Activated T-cell treated with anti-CD3 and anti-CD28 coated beads, Interleukin-2, amount 50 U/mL, for 1 hour (primary cell): ENCODE data around the gene SH2B2.
"Not testable (repeated sequence)": the region's sequence is repeated elsewhere in the genome, so short reads cannot be mapped to it uniquely, and the experiment has no call there.

Experiments used
- DNase-seq: peaks from one replicate; pipeline ENCODE4 v3.0.0-alpha.2; 2020

Gene SH2B2

GRCh38 chr7:102306916-102307677 is 20.4 kb downstream of the SH2B2 start:
- DNase-seq, result no peak

DNA sequence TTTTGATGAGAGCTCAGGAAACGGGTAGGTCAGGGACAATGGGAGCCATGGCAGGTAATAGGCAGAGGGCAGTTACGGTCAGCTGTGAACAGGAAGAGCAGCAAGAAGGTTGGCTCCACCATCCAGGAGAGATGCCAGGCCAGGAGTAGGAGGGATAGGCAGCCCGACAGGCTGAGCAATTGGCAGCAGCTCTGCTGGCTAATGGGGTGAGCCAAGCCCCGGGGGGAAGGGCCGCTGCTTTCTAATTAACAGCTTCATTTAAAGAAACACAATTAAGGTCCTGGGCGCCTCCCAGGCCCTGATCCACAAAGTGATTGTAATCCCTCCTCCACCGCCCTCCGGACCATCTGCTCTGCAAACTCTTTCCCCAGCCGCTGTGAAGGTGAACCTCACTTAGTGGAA is 23.7 kb downstream of the SH2B2 start:
- no peak for DNase-seq

DNA sequence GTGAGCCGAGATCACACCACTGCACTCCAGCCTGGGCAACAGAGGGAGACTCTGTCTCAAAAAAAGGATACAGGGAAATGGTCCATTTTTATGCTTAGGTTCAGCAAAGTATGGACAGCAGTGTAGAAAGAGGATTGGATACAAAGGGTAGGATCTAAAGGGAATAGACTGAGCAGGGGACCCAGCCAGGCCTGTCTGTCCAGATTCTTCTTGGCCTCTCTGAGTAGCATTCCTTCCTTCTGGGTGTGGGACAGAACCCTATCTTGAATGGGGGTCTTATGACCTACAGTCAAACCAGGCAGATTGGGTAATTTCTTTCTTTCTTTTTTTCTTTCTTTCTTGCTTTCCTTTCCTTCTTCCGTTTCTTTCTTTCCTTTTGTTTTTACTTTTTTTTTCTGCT is 25.6 kb downstream of the SH2B2 start:
- no peak for DNase-seq

GRCh38 chr7:102313997-102314780 is 27.5 kb downstream of the SH2B2 start:
- DNase-seq, result no peak

DNA sequence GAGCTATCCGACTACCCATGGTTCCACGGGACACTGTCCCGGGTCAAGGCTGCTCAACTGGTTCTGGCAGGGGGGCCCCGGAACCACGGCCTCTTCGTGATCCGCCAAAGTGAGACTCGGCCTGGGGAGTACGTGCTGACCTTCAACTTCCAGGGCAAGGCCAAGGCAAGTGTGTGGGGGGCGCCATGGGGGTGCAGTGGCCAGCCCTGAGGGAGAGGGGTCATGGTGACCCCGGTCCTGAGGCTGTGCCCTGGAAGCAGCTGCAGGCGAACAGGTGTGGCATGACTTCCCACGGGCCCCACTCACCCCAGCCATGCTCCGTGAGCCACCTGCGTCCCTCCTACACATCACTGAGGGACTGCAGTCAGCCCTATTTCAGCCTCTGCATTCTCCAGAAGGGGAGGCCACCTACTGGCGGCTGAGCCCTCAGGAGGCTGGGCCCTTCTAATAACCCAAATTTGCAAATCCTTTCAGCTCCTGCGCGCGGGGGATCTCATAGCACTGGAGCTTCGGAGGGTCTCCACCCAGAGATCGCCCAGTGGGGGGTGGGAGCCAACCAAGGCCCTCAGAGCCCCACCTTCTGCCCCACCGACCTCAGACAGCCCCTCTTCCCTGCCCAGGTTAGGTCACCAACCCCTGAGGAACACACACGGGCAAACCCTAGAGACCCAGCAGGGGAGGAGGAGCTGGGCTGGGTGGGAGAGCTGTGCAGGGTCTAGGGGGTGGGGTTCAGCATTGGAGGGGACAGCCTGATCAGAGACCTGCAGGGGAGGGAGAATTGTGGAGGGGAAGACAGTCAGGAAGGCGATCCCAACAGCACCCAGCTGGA is 30.8 kb downstream of the SH2B2 start:
- DNase-seq, result no peak

GRCh38 chr7:102318482-102318971 is 31.9 kb downstream of the SH2B2 start:
- DNase-seq, result no peak

DNA sequence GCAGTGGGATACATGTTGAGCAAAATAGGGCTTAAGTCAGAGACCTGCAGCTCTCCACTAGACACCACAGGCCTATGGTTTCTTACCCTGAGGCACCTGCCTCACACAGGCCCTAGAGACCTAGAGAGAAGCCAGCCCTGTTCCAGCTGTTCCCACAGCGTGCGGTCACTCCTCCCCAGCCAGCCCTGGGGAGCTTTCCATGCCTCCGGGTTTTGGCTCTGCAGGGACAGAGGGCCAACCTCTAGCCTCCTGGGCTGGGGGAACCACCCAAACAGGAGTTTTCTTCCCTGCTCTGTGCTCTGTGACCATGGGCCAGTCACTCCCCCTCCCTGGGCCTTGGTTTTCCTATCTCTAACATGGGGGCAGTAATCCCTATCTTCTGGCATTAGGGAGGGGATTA is 33.0 kb downstream of the SH2B2 start:
- DNase-seq, result no peak

GRCh38 chr7:102320181-102320580 is 33.5 kb downstream of the SH2B2 start:
- no peak for DNase-seq

- no peak for DNase-seq
These were observed 34.1 kb downstream of the SH2B2 start for GRCh38 chr7:102320601-102321350.

- DNase-seq, result no peak
These were observed 34.9 kb downstream of the SH2B2 start for GRCh38 chr7:102321351-102322201.

GRCh38 chr7:102322202-102322715 is 35.6 kb downstream of the SH2B2 start:
- no peak for DNase-seq

DNA sequence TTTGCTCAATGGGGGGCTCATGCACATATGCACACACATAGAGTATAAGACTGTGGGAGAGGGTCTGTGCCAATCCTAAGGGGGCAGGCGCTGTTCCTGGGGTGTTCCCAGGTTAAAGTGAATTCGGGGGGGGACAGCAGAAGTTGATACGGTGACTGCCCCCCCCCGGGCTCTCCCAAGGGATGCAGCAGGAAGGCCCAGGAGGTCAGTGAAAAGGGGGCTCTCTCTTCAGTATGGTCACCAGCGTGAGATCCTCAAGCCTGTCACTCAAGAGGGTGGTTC is 37.2 kb downstream of the SH2B2 start:
- DNase-seq, result no peak

DNA sequence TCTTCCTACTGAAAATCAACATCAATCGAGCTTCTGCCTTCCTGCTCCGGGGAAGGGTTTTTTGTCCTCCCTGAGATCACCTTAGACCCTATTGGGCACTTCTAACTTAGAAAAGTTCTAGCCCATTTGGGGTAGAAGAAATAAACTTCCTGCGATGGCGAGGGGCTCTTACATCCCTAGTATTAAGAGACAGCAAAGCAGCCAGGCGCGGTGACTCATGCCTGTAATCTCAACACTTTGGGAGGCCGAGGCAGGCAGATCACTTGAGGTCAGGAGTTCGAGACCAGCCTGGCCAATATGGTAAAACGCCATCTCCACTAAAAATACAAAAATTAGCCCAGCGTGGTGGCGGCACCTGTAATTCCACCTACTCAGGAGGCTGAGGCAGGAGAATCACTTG is 38.4 kb downstream of the SH2B2 start:
- DNase-seq, result not testable (repeated sequence)

DNA sequence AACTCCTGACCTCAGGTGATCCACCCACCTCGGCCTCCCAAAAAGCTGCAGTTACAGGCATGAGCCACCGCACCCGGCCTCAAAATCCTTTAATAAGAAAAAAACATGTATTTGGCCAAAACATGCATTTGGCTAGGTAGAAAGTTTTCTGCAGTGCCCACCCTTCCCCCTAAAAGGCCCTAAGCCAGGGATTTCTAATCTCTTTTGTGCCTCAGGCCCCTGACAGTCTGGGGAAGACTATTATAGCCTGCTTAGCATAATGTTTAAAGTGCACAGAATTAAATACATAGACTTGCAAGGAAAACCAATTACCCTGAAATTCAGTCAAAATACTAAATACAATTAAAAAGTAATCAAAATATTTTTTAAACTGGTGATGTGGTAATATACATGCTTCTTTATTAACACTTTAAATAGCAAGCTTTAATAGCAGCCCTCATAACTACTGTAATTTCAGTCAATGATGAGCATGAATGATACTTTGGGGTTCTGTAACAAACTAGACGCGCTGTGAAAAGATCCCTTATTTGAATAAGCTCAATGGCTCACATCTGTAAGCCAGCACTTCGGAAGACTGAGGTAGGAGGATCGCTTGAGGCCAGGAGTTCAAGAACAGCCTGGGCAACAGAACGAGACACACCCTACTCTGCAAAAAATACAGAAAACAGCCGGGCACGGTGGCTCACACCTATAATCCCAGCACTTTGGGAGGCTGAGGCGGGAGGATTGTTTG is 39.7 kb downstream of the SH2B2 start:
- DNase-seq, result no peak

DNA sequence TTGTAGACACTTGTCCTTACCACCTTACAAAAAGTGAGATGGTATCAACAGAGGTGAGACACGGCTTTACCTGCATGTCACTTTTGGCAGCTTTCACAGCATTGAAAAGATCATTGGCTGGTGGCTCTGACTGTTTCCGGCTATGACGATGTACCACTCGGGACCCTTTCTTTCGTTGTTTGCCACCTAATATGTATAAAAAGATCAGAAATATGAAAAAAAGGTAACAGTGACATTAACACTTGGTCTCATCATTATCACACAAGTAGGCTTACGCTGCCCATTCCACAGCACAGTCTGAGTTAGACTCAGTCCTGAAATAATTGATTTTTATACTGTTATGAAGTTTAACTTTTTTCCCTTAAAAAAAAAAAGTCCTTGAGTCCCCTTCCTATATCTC is 40.5 kb downstream of the SH2B2 start:
- DNase-seq, result not testable (repeated sequence)

GRCh38 chr7:102328863-102329262 is 42.2 kb downstream of the SH2B2 start:
- not testable (repeated sequence) for DNase-seq

- DNase-seq, result not testable (repeated sequence)
These were observed 42.7 kb downstream of the SH2B2 start for GRCh38 chr7:102329366-102329765.

DNA sequence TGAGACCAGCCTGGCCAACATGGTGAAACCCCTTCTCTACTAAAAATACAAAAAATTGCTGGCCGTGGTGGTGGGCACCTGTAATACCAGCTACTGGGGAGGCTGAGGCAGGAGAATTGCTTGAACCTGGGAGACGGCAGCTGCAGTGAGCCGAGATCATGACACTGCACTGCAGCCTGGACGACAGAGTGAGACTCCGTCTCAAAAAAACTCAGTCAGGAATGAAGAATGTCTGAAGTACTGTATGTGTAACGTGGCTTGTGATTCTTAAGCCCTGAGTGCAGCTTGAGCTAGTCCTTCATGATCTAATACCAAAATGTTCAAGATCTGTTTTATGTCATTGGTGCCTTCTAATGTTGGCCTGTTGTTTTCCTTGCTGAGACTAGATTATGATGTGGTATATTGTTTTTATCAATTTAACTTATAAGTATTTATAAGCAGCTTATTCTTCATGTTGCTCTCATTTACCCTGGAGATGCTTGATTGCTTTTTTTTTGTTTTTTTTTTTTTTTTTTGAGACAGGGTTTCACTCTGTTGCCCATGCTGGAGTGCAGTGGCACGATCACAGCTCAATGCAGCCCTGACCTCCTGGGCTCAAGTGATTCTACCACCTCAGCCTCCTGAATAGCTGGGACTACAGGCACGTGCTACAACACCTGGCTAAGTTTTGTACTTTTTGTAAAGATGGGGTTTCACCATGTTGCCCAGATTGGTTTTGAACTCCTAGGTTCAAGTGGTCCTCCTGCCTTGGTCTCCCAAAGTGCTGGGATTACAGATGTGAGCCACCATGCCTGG is 44.2 kb downstream of the SH2B2 start:
- DNase-seq, result not testable (repeated sequence)

DNA sequence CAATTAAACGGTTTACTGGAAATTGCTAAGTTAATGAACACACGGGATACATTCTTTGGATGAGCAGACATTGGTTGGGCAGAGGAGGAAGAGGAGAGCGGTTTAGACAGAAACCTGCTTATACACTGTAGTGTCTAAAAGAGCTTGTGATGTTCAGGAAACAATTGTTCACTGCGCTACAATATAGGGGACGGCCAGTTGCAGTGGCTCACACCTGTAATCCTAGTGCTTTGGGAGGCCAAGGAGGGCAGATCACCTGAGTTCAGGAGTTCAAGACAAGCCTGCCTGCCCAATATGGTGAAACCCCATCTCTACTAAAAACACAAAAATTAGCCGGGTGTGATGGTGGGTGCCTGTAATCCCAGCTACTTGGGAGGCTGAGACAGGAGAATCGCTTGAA is 48.9 kb downstream of the SH2B2 start:
- DNase-seq, result not testable (repeated sequence)

GRCh38 chr7:102337002-102337401 is 50.3 kb downstream of the SH2B2 start:
- not testable (repeated sequence) for DNase-seq
